IMR-90 (cell line): ENCODE measurements around the gene RPS19BP1. TPM values are rescaled to one million over a fixed set of nuclear protein-coding genes. Genes with fewer than 3 reads are reported as not detected.

Experiments
- ATAC-seq: fragments of 200-7000 bp; cut with Tn5 transposase; 2 replicates; pipeline ENCODE4 v1.9.1; 2020; ENCODE audit warnings: low read depth, mild to moderate bottlenecking, moderate library complexity
- BruUV-seq: library from RNA; stranded (reverse); fragments of 400-500 nt; replicated peaks from 2 replicates; lab custom pipeline; 2021; lab: Mats Ljungman, UMichigan
- CTCF ChIA-PET: fragments of 300-600 bp; formaldehyde crosslinking; extraction: SDS; loops from one replicate; lab custom pipeline; 2021; ENCODE audit warnings: antibody characterized with exemption; lab: Yijun Ruan, JAX
- POLR2A ChIA-PET: fragments of 300-600 bp; sonication (Branson Sonifier 250); formaldehyde crosslinking; loops from one replicate; lab custom pipeline; 2022; ENCODE audit warnings: antibody characterized with exemption; ENCODE audit not compliant: unreplicated experiment; lab: Charles Lee
- DNase-seq: peaks from one replicate; pipeline ENCODE4 v3.0.0; 2013
- H2AFZ ChIP-seq: replicated peaks from 2 replicates; pipeline ENCODE3; 2013; ENCODE audit warnings: low read length, mild to moderate bottlenecking; ENCODE audit not compliant: poor library complexity
- H2AK5ac ChIP-seq: 2 replicates; pipeline ENCODE4 v1.6.1; 2013; ENCODE audit warnings: low read depth, low read length, inconsistent platforms
- H2AK9ac ChIP-seq: replicated peaks from 2 replicates; pipeline ENCODE3; 2013; ENCODE audit warnings: mild to moderate bottlenecking, low read depth, low read length, moderate library complexity; ENCODE audit not compliant: poor library complexity
- H2BK120ac ChIP-seq: 2 replicates; pipeline ENCODE4 v1.6.1; 2013; ENCODE audit warnings: low read depth, low read length, inconsistent platforms
- H2BK15ac ChIP-seq: 3 replicates; pipeline ENCODE4 v1.6.1; 2013; ENCODE audit warnings: low read depth, low read length, inconsistent platforms
- H2BK20ac ChIP-seq: 2 replicates; pipeline ENCODE4 v1.6.1; 2013; ENCODE audit warnings: low read depth, mild to moderate bottlenecking, inconsistent platforms, low read length, moderate library complexity
- H2BK5ac ChIP-seq: 2 replicates; pipeline ENCODE4 v1.6.1; 2013; ENCODE audit warnings: mild to moderate bottlenecking, low read depth, low read length, inconsistent platforms; ENCODE audit not compliant: poor library complexity, severe bottlenecking
- H3K14ac ChIP-seq: replicated peaks from 2 replicates; pipeline ENCODE4 v1.6.1; 2013; ENCODE audit warnings: low read depth, low read length, inconsistent platforms
- H3K18ac ChIP-seq: 2 replicates; pipeline ENCODE4 v1.6.1; 2013; ENCODE audit warnings: low read depth, low read length, control low read depth
- H3K23ac ChIP-seq: 2 replicates; pipeline ENCODE4 v1.6.1; 2013; ENCODE audit warnings: low read depth, low read length, inconsistent platforms
- H3K27ac ChIP-seq: 2 replicates; pipeline ENCODE4 v1.5.1; 2013; ENCODE audit warnings: mild to moderate bottlenecking, control low read depth, low read length; ENCODE audit not compliant: insufficient read depth
- H3K27me3 ChIP-seq: 2 replicates; pipeline ENCODE4 v1.6.1; 2013; ENCODE audit warnings: low read length; ENCODE audit not compliant: control insufficient read depth, insufficient read depth
- H3K36me3 ChIP-seq: 2 replicates; pipeline ENCODE4 v1.6.1; 2013; ENCODE audit warnings: low read length, mixed read lengths; ENCODE audit not compliant: control insufficient read depth, insufficient read depth
- H3K4ac ChIP-seq: 2 replicates; pipeline ENCODE4 v1.6.1; 2013; ENCODE audit warnings: low read depth, low read length, inconsistent platforms
- H3K4me1 ChIP-seq: 2 replicates; pipeline ENCODE4 v1.6.1; 2013; ENCODE audit warnings: low read length, mixed read lengths; ENCODE audit not compliant: control insufficient read depth, insufficient read depth
- H3K4me2 ChIP-seq: 2 replicates; pipeline ENCODE4 v1.6.1; 2013; ENCODE audit warnings: low read depth, mild to moderate bottlenecking, control low read depth, low read length, moderate library complexity
- H3K4me3 ChIP-seq: 2 replicates; pipeline ENCODE4 v1.5.1; 2013; ENCODE audit warnings: low read depth, mild to moderate bottlenecking, control low read depth, low read length, moderate library complexity; ENCODE audit not compliant: insufficient read depth
- H3K56ac ChIP-seq: 2 replicates; pipeline ENCODE4 v1.6.1; 2013; ENCODE audit warnings: low read length, inconsistent platforms; ENCODE audit not compliant: insufficient read depth; ENCODE audit errors: extremely low read depth
- H3K79me1 ChIP-seq, 2 experiments: 2 replicates each; pipeline ENCODE4 v1.6.1; 2013; ENCODE audit warnings: low read length in 2 of 2, inconsistent platforms in 1 of 2, low read depth in 1 of 2
- H3K9ac ChIP-seq: 2 replicates; pipeline ENCODE4 v1.6.1; 2013; ENCODE audit warnings: low read depth, low read length, control low read depth
- H3K9me1 ChIP-seq: 2 replicates; pipeline ENCODE4 v1.6.1; 2013; ENCODE audit warnings: low read length, inconsistent platforms; ENCODE audit not compliant: insufficient read depth
- H3K9me3 ChIP-seq: 2 replicates; pipeline ENCODE4 v1.6.1; 2013; ENCODE audit warnings: low read length; ENCODE audit not compliant: control insufficient read depth, insufficient read depth
- H4K20me1 ChIP-seq: 2 replicates; pipeline ENCODE4 v1.6.1; 2013; ENCODE audit warnings: low read length, inconsistent platforms; ENCODE audit not compliant: insufficient read depth
- H4K5ac ChIP-seq: 2 replicates; pipeline ENCODE4 v1.6.1; 2013; ENCODE audit warnings: mild to moderate bottlenecking, low read depth, low read length, control low read depth
- H4K8ac ChIP-seq, 2 experiments: 2 replicates each; pipeline ENCODE4 v1.6.1; 2013; ENCODE audit warnings: low read depth in 2 of 2, low read length in 2 of 2, control low read depth in 1 of 2, inconsistent platforms in 1 of 2
- H4K91ac ChIP-seq: 2 replicates; pipeline ENCODE4 v1.6.1; 2013; ENCODE audit warnings: low read depth, low read length, inconsistent platforms; ENCODE audit not compliant: insufficient read depth
- BHLHE40 ChIP-seq: fragments of 150-350 bp; IDR thresholded peaks from 2 replicates; pipeline ENCODE4 v1.6.1; 2016; ENCODE audit warnings: mild to moderate bottlenecking, low read depth, low read length
- CHD1 ChIP-seq: IDR thresholded peaks from 2 replicates; pipeline ENCODE4 v1.6.1; 2012; ENCODE audit warnings: low read depth, low read length, improper control_type of control experiment
- FOS ChIP-seq: fragments of 150-350 bp; IDR thresholded peaks from 2 replicates; pipeline ENCODE4 v1.6.1; 2016; ENCODE audit warnings: low read depth, low read length
- MAFK ChIP-seq: IDR thresholded peaks from 2 replicates; pipeline ENCODE4 v1.6.1; 2012; ENCODE audit warnings: low read depth, low read length, improper control_type of control experiment
- MAZ ChIP-seq: IDR thresholded peaks from 2 replicates; pipeline ENCODE4 v1.6.1; 2012; ENCODE audit warnings: low read depth, mild to moderate bottlenecking, low read length, improper control_type of control experiment, moderate library complexity, borderline replicate concordance
- NFE2L2 ChIP-seq: fragments of 150-350 bp; IDR thresholded peaks from 2 replicates; pipeline ENCODE4 v1.6.1; 2016; ENCODE audit warnings: low read depth, mild to moderate bottlenecking, low read length
- RCOR1 ChIP-seq: IDR thresholded peaks from 2 replicates; pipeline ENCODE4 v1.6.1; 2012; ENCODE audit warnings: mild to moderate bottlenecking, low read length, improper control_type of control experiment; ENCODE audit not compliant: insufficient replicate concordance
- RFX5 ChIP-seq: IDR thresholded peaks from 2 replicates; pipeline ENCODE4 v1.8.0; 2012; ENCODE audit warnings: low read depth, mild to moderate bottlenecking, low read length, moderate library complexity
- SMC3 ChIP-seq: fragments of 150-350 bp; IDR thresholded peaks from 2 replicates; pipeline ENCODE4 v1.6.1; 2016; ENCODE audit warnings: low read depth, mild to moderate bottlenecking, antibody characterized with exemption, low read length, moderate library complexity
- WGBS, 2 experiments: methylation state at CpG; one replicate each; pipeline versions ENCODE4 v1.1.5 to v1.1.7; 2013; ENCODE audit warnings: missing lambda C conversion rate in 2 of 2; ENCODE audit not compliant: insufficient read length in 1 of 2; ENCODE audit errors: extremely low coverage in 2 of 2; 5-methylcytosine and 5-hydroxymethylcytosine counted together
- dilution Hi-C: fragments of 300-500 bp; cut with HindIII; formaldehyde crosslinking; loops from one replicate; pipeline ENCODE4 v1.14.3; 2018; ENCODE audit warnings: low sequenced_read_pairs; ENCODE audit not compliant: unreplicated experiment
- in situ Hi-C: fragments of 300-500 bp; cut with MboI; formaldehyde crosslinking; loops from 3 replicates; pipeline ENCODE4 v1.14.3; 2019; ENCODE audit warnings: low sequenced_read_pairs, inconsistent platforms, mixed read lengths
- intact Hi-C: fragments of 100-400 bp; cut with micrococcal nuclease; formaldehyde crosslinking; loops from 2 replicates; pipeline ENCODE4 v1.10.0; 2022
- polyA plus RNA-seq, 3 experiments: library from polyadenylated mRNA; depleted of rRNA; stranded (reverse); fragments of >200 nt; gene quantifications; 2 replicates each; pipeline ENCODE4 v1.2.3, GENCODE V29; 2012; ENCODE audit warnings: low replicate concordance in 1 of 3
- total RNA-seq: library from RNA; depleted of rRNA; stranded (reverse); fragments of >200 nt; gene quantifications from 2 replicates; pipeline ENCODE4 v1.2.3, GENCODE V29; 2012
- TF ChIP-seq, protein P1 (sequence below): fragments of 150-350 bp; IDR thresholded peaks from 2 replicates; pipeline ENCODE4 v1.6.1; 2017; ENCODE audit warnings: mild to moderate bottlenecking, antibody characterized with exemption, low read length, low read depth

The RPS19BP1 gene
- total and polyA plus RNA-seq, 2 of the 4 experiments (the other 2 are of a cell fraction), result 33.0 to 95.4 TPM

- peak overlapping the region; percentile 75; the same call in 2 of the 3 replicates for H2BK15ac ChIP-seq
- no peaks in the 10 kb centered on the region for H3K36me3 ChIP-seq
- peak overlapping the region; percentile 62 for H3K14ac ChIP-seq
Measured at GRCh38 chr22:39494471-39495120, 38.0 kb downstream of the RPS19BP1 start.

More at GRCh38 chr22:39494471-39495120, 38.0 kb downstream of the RPS19BP1 start:
- Histone ChIP-seq H3K4me1 (peaks cover 8% of the 10 kb centered on the region), H3K18ac (0 out of 2 replicates have a peak overlapping the region, but pooled peaks have one; percentile 2), H2BK20ac (peak overlapping the region; percentile 53), H3K4ac (peak overlapping the region; percentile 78), H3K23ac (peak overlapping the region; percentile 72), H3K27ac (peak overlapping the region; percentile 28; the same call in 1 of the 2 replicates), H2AK9ac (peak overlapping the region; percentile 73), H3K79me1 (peaks cover 0 to 8% of the 10 kb centered on the region in 2 experiments; a peak in 1 of 4 replicates), H2BK5ac (peak overlapping the region; percentile 79), H4K20me1 (peaks cover 12% of the 10 kb centered on the region; the same call in 1 of the 2 replicates), H2AK5ac (peak overlapping the region; percentile 91; the same call in 1 of the 2 replicates), H2AFZ (peak overlapping the region; percentile 69), H3K4me3 (no peak overlapping the region), H3K9ac (no peak overlapping the region), H4K8ac (peak overlapping the region in 1 of 2 experiments; percentile 43; a peak in 2 of 4 replicates), H2BK120ac (peak overlapping the region; percentile 85), H3K27me3 (no peaks in the 10 kb centered on the region), H3K9me1 (peaks cover 22% of the 10 kb centered on the region), H4K91ac (peak overlapping the region; percentile 65), H3K56ac (peak overlapping the region; percentile 40; the same call in 1 of the 2 replicates), H3K4me2 (no peak overlapping the region), H3K9me3 (no peaks in the 10 kb centered on the region), H4K5ac (no peak overlapping the region)
- BruUV-seq, result no TSS peak
- DNase-seq (peak; percentile 20), ATAC-seq (no peak)
- TF ChIP-seq MAFK, result no peak
- TF ChIP-seq, protein P1, sequence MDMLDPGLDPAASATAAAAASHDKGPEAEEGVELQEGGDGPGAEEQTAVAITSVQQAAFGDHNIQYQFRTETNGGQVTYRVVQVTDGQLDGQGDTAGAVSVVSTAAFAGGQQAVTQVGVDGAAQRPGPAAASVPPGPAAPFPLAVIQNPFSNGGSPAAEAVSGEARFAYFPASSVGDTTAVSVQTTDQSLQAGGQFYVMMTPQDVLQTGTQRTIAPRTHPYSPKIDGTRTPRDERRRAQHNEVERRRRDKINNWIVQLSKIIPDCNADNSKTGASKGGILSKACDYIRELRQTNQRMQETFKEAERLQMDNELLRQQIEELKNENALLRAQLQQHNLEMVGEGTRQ, result no peak
- no peak for TF ChIP-seq CHD1
- TF ChIP-seq MAZ, result no peak
- TF ChIP-seq FOS, result no peak
- no peak for TF ChIP-seq SMC3
- no peak for TF ChIP-seq RCOR1
- no peak for TF ChIP-seq BHLHE40
- no peak for TF ChIP-seq NFE2L2
- no peak for TF ChIP-seq RFX5
- ChIA-PET POLR2A (interaction anchor here (0.6 kb wide), 1 partner anchor 54 kb away, joined by 3 read pairs; no protein-coding TSS in a partner anchor), CTCF (interaction anchor here (1.1 to 1.6 kb wide), 4 partner anchors 20 to 58 kb away, joined by 3 to 14 read pairs (median 3); no protein-coding TSS in a partner anchor)
- WGBS, 2 experiments, result 68% methylated on average over 6 of the region's 10 CpGs; no CpG with 5 or more reads in 1 of the 2 experiments
- in situ Hi-C loops, result no loop called here
- dilution Hi-C loops, result no loop called here
- intact Hi-C loops, result loop anchor here (1.0 to 10.0 kb wide), 3 partner anchors 20 to 320 kb away; no protein-coding TSS in a partner anchor
